SW480 (cell line): Measurements from ENCODE around the gene ANAPC7.
"Not testable (repeated sequence)": the region's sequence is repeated elsewhere in the genome, so short reads cannot be mapped to it uniquely, and the experiment has no call there.

Experiments
- DNase-seq: peaks from one replicate; pipeline ENCODE4 v3.0.0-alpha.2; 2016; ENCODE audit warnings: low spot score

ANAPC7 gene, protein sequence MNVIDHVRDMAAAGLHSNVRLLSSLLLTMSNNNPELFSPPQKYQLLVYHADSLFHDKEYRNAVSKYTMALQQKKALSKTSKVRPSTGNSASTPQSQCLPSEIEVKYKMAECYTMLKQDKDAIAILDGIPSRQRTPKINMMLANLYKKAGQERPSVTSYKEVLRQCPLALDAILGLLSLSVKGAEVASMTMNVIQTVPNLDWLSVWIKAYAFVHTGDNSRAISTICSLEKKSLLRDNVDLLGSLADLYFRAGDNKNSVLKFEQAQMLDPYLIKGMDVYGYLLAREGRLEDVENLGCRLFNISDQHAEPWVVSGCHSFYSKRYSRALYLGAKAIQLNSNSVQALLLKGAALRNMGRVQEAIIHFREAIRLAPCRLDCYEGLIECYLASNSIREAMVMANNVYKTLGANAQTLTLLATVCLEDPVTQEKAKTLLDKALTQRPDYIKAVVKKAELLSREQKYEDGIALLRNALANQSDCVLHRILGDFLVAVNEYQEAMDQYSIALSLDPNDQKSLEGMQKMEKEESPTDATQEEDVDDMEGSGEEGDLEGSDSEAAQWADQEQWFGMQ

DNA sequence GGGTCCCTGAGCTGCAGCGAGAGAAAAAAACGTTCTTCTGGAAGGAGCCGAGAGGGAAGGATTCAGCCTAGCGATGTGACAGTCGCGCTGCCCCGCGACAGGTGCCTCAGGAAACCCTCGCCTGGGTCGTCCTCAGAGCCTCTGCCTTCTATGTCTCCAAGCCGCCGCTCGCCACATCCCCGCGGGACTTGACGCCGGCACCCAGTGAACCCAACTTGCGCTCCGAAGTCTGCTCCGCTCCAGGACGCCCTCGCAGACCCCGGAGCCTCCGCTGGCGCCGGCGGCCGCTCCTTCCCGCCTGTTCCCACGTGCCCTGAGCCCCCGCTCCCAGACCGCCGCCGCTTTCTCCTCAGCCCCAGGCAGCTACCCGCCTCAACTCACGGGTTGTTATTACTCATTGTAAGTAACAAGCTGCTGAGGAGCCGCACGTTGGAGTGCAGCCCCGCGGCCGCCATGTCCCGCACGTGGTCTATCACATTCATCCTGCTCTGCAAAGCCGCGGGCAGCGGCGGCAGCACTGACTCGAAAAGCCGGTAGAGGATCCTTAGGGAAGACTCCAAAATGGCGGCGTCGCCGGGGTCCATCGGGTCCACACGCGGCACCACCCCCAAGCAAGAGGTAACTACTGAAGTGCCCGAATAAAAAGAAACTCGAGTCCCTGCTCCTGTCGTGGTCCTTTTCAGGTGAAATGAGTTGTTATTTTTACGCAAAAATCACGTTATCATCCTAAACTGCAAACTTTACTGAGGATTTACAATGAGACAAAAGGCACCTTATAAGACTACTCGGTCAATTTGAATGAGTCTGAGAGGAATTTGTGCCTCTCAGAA is at the start of gene ANAPC7:
Gene ANAPC7, minus strand, starts transcription at position 563 of the 830 bp plus-strand sequence. Its CDS starts 81 bp downstream, at position 482.
- peak; percentile 88 for DNase-seq

DNA sequence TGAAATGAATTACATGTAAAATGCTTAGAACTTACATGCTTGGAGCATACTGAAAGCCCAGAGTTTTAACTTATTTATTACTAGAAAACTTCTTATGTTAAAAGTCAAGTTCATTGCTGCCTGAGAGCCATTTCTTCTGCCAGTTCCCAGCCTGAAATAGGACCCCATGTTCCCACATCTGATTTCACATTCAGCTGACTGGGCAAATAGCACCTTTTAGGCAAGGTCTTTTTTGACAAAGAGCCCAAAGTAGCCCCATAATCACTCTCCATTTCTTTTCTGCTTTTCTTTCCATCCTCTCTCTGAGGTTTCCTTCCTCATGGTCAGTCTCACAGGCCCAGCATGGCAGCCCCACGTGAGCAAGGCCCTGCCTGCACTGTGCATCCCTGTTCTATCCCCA is 47.8 kb upstream of the ANAPC7 start:
- DNase-seq: no peak

DNA sequence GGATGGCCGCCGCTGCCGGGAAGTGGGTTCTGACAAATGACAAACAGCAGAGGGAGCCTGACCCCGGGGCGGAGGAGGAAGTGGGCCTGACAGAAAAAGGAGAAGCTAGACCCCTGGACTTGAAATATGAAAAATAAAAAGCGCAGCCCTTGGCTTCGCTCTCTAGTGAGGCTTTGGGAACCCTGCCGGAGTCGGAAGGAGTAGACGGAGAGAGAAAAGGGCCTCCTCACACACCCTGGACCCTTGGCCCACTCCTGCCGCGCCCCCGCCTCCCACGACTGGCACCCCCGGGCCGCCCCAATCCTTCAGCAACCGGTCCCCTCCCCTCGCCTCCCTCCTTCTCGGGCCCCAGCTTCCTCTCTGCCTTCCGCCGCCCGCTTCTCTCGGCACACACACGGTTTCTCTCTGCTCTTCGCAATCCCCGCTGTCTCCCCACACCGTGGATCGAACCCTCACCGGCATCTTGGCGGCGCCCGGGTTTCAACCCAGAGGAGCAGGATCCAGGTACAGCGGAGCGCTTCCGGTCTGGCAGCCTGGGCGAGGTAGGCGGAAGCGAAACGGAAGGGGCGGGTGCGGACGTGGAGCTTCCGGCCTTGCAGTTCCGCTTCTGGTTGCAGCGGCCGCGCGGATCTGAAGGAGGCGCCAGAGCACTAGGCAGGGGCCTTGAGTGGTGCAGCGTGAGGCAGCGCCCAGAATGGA is 46.4 kb upstream of the ANAPC7 start, which contains the start of gene ARPC3:
Gene ARPC3, minus strand, starts transcription at position 539 of the 699 bp plus-strand sequence. Its CDS starts 77 bp downstream, at position 462.
- peak; percentile 97 for DNase-seq

DNA sequence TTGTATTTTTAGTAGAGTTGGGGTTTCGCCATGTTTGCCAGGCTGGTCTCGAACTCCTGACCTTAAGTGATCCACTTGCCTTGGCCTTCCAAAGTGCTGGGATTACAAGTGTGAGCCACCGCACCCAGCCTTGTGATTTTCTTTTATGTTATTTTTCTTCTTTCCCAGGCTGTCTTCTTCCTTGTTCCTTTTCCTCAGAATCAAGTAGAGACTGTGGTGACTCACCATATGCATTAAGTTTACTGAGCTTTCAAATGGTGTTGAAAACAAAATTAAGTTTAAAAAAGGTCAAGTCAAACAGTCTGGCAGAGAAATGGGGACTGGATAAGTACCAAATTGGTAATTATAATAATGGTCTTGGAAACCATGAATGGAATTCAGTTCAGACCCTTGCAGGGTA is 40.9 kb upstream of the ANAPC7 start:
- DNase-seq: no peak

DNA sequence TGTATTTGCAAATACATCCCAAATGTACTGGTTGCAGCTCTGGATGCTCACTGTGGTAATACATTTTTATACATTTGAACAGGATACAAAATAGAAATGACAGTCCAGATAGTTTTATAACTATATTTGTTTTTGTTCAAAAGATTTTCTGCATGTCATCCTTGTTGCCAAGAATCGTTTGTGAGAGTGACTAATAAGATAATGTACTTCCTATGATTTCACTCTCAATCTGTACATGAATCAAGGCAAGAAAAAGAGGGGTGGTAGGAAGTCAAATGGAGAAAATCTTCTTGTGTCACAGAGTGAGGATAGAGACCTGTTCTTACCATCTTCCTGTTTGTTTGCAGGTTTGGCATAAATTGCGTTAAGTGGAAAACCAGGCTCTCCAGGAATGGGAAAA is 32.7 kb upstream of the ANAPC7 start:
- DNase-seq: no peak

DNA sequence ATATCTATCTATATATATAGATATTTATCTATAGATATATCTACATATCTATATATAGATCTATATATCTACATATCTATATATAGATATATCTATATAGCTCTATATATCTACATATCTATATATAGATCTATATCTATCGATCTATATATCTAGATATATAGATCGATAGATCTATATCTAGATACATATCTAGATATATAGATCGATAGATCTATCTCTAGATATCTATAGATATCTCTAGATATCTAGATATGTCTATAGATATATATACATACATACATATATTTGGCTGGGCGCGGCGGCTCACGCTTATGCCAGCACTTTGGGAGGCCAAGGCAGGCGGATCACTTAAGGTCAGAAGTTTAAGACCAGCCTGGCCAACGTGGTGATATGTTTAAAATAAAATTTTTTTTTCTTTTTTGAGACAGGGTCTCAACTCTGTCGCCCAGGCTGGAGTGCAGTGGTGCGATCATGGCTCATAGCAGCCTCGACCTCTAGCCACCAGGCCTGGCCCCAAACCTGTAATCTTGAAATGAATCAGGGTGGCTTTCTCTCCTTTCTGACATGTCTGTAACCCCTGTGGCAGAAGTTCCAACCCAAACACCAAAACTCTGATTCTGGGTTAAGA is 28.6 kb upstream of the ANAPC7 start:
- DNase-seq: no peak

DNA sequence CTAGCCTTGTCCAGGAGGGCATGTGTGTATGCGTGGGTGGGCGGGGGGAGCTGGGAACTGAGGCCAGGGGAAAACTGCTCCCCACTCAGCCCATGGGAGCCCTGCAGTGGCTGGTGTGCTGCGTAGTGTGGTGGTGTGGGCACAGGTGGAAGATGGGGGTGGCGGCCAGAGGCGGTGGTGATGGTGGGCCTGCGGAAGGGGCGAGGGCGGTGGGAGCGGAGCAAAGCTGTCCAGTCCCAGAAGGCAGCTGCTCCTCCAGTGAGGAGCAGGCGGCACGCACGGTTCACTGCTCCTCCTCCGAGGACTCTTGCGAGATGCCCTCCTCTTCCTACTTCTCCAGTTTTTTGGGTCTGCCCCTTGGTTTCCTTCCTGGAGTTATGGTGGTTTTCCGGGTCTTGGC is 26.2 kb upstream of the ANAPC7 start:
- DNase-seq: not testable (repeated sequence)

DNA sequence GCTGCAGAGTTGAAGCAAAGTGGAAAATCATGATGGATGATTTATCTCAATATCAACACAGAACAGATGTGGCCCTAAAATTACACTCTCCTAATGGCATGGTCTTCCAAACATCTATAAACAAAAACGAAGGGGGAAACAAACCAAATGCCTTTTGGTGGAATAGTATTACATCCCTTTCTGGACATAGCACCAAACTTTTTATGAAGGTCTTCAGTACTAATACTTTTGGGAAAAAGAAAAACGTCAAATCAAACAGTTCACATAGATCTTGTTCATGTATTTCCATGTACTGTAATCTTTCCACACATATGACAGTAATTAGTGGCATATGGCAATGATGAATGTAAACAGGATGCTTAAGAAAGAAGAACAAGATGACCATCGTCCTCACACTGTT is 22.9 kb upstream of the ANAPC7 start:
- no peak for DNase-seq

DNA sequence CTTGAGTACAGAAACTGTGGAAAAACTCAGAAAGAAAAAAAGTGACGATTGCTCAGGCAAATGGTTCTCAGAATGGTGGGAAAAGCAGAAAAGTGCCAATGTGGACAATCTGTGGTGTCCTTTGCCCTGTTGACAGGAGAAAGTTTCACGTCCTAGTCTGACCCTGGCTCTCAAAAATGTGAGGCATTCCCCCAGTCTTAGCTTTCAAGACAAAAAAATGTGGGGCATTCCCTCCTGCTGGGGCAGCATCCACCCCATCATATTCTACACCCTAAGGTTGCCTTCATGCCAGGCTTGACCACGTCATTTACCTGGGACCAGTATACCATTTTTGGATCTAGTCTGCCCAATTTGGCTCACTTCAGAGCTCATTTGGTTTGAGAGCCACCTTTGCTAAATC is 20.7 kb upstream of the ANAPC7 start:
- DNase-seq: no peak

DNA sequence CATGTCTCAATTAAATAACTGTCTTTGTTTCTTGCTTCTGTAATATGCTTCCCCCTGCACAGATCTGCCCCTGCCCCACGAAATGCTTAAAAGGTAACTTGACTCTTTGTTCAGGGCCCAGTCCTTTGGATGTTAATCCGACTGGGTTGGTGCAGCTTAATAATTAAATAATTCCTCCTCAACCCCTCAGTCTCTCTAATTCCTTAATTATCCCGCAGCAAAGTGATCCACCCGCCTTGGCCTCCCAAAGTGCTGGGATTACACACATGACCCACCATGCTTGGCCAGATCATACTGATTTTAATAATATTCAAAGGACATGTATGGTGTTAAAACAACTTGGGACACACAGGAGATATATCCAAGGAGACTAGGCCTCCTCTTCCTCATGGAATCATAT is 18.2 kb upstream of the ANAPC7 start:
- DNase-seq: no peak

DNA sequence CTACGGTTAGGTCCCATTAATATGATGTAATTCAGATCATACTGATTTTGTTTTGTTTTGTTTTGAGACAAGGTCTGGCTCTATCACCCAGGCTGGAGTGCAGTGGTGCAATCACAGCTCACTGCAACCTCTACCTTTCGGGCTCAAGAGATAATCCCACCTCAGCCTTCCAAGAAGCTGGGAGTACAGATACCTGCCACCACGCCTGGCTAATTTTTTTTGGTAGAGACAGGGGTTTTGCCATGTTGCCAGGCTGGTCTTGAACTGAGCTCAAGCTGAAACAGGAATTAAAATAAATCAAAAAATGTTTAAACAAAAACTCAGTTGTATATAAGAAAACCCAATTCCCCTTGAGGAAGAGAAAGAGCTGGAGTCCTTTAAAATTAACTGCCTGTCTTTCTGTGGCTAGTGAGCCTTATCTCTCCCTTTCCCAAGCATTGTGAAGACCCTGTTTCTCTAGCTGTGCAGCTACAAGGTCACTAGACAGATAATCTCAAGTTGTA is 17.7 kb upstream of the ANAPC7 start:
- no peak for DNase-seq

DNA sequence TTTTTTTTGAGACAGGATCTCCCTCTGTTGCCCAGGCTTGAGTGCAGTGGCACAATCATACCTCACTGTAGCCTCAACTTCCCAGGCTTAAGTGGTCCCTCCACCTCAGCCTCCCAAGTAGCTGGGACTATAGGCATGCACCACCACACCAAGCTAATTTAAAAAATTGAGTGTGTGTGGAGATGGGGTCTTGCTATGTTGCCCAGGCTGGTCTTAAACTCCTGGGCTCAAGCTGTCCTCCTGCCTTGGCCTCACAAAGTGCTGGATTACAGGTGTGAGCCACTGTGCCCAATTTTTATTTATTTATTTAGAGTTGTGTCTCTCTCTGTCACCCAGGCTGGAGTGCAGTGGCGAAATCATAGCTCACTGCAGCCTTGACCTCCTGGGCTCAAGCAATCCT is 17.1 kb upstream of the ANAPC7 start:
- DNase-seq: not testable (repeated sequence)

DNA sequence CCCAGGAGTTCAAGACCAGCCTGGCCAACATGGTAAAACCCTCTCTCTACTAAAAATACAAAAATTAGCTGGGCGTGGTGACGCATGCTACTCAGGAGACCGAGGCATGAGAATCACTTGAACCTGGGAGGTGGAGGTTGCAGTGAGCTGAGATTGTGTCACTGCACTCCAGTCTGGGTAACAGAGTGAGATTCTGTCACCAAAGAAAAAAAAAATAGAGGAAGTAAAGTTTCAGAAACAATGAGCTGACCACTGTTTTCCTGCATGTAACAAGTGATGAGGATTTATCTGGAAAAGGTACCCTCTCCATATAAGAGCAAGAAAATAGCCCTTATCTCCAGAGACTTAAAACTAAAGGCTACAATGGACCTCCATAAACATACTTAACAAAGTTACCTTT is 13.6 kb upstream of the ANAPC7 start:
- DNase-seq: not testable (repeated sequence)

DNA sequence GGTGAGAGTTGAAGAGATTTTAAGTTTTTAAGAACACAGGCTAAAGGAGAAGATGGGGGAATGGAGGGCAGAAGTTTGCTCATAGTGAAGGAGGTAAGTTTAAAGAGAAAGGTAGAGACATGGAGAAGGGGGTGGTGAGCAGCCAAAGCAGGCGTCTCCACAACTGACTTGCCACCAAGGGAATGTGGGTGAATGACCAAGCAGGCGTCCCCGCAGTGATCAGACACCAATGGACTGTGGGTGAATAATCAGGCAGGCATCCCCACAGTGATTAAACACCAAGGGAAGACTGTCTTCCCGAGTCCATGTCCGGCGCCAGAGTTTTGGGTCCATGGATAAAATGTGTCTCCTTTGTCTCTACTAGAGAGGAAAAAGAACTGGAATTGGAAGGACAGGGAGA is 6.6 kb upstream of the ANAPC7 start:
- DNase-seq: not testable (repeated sequence)

DNA sequence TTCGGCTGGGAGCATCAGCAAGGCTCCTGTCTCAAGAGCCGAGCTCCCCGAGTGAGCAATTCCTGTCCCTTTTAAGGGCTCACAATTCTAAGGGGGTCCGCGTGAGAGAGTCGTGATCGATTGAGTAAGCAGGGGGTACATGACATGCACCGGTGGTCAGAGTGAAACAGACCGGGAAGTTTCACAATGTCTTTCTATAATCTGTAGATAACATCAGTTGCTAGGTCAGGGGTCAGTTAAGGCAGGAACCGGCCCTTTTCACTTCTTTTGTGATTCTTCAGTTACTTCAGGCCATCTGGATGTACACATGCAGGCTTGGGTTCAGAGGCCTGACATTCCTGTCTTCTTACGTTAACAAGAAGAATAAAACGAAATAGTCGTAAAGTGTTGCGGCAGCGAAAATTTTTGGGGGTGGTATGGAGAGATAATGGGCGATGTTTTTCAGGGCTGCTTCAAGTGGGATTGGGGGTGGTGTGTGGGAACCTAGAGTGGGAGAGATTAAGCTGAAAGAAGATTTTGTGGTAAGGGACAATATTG is 1.7 kb upstream of the ANAPC7 start:
- DNase-seq: not testable (repeated sequence)

DNA sequence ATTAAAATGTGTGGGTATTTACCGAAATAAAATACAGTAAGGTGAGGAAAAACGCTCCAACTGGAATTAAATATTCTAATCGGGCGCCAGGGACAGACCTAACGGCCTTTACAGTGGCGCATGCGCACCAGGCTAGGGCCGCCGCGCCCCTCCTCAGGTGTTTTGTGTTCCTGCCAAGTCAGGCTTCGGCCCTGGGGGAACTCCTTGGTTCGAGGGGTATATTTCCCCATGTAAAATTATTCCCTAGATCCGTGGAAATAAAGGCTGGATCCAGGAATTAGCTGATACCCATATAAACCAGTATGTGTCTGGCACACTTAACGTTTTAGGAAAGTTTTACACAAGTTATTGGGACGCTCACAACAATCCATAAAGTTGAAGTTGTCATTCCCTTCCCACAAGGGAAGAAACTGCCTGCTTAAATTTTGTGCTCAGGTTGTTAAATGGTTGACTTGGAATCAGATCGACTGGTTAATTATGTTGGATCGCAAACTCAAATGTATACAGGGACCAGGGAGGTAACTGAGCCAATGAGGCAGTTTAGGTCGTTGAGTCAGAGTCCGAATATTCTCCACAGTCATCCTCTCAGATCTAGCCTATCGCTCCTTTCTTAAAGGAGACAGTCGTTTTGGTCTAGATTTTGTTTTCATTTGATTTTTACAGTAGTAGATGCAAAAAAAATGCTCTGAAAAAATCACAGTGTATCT is 621 bp upstream of the ANAPC7 start:
- peak; percentile 65 for DNase-seq

DNA sequence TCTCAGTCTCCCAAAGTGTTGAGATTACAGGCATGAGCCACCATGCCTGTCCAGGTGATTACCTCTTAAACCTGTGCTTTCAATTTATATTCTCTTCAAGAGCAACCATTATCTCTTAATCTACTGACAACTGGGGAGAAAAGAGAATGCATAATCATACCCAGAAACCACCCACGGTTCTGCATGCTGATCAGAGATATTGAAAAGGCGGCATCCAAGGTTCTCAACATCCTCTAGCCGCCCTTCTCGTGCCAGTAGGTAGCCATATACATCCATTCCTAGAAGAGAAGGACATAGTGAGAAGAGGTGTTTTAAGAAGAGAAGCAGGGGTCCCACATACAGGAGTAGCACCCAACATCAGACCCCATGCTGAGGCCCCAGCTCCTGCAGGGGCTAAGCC is 20.8 kb downstream of the ANAPC7 start:
- DNase-seq: no peak

DNA sequence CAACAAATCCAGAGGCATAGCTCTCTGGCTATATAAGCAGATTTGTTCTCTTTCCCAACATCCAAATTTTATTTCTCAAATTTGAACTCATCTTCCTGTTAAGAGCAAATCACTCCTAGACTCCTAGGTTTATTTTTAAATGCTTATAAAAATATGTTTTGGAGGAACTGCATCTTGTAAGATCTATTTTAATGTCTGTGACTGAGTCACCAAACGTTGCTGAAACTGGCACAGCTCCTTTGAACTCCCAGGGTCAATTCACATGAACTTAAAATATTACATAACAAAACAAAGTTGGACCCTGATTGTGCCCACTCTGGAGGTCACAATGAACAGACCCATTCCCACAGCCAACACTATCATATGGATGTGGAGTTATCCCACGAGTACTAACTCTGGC is 23.9 kb downstream of the ANAPC7 start:
- DNase-seq: no peak

DNA sequence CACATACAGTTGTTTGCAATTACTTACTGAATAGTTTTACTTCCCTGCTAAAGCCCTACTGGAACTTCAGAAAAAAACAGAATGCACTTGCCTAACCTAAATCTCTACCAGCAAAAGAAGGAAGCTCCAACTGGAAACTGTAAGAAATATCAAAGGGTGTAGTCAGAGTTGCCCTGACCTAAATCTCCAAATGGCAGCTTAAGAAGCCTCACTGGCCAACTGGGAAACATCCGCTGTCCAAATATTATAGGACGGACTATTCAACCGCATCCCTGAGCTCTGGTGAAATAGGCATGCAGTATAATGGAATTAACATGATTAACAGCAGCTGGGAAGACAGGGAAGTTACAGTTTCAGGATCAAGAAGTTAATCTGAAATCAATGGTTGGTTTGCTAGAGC is 24.3 kb downstream of the ANAPC7 start:
- no peak for DNase-seq

DNA sequence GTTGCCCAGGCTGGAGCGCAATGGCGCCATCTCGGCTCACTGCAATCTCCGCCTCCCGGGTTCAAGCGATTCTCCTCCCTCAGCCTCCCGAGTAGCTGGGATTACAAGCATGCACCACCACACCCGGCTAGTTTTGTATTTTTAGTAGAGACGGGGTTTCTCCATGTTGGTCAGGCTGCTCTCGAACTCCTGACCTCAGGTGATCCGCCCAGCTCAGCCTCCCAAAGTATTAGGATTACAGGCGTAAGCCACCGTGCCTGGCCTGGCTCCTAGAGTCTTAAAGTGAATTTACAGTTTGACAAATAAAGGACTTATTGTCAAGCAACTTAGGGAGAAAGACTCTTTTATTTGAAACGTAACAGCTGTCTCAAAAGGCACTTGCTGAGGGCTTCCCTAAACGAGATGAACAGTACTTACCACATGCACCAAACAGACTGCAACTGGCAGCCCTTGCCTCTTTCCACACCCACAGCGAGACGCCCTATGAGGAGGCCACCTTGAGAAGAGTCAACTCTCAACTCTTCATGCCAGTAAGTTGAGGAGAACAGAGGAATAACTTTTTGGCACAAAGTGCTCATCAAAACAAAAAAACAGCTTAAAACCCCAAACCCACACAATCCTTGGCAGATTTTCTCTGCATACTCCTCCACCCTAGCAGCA is 25.2 kb downstream of the ANAPC7 start:
- DNase-seq: not testable (repeated sequence)
